Neural cell (in vitro differentiated cells): Measurements from ENCODE around the gene ADGRF5.
"Not testable (repeated sequence)": the region's sequence is repeated elsewhere in the genome, so short reads cannot be mapped to it uniquely, and the experiment has no call there.

ENCODE experiments used
- CTCF ChIP-seq: fragments of 450-650 bp; IDR thresholded peaks from 2 replicates; pipeline ENCODE4 v1.5.1; 2014; ENCODE audit warnings: antibody characterized with exemption, mild to moderate bottlenecking, moderate library complexity; ENCODE audit not compliant: poor library complexity, severe bottlenecking
- EP300 ChIP-seq: fragments of 450-650 bp; conservative IDR thresholded peaks from 2 replicates; pipeline ENCODE4 v1.6.1; 2014; ENCODE audit warnings: antibody characterized with exemption, mild to moderate bottlenecking, moderate library complexity; ENCODE audit not compliant: poor library complexity, severe bottlenecking
- EZH2 ChIP-seq: fragments of 200-600, 300-800 bp; shearing (Covaris generic), sonication (generic); IDR thresholded peaks from 2 replicates; pipeline ENCODE4 v1.6.1; 2014; ENCODE audit warnings: antibody characterized with exemption, low read length, borderline replicate concordance, mild to moderate bottlenecking; ENCODE audit not compliant: insufficient read depth, poor library complexity, severe bottlenecking
- MXI1 ChIP-seq: fragments of 450-650 bp; conservative IDR thresholded peaks from 2 replicates; pipeline ENCODE4 v1.6.1; 2014; ENCODE audit warnings: antibody characterized with exemption, mild to moderate bottlenecking; ENCODE audit not compliant: poor library complexity, severe bottlenecking
- POLR2AphosphoS5 ChIP-seq: IDR thresholded peaks from 2 replicates; pipeline ENCODE4 v1.6.1; 2012
- RAD21 ChIP-seq: fragments of 450-650 bp; conservative IDR thresholded peaks from 2 replicates; pipeline ENCODE4 v1.6.1; 2014; ENCODE audit warnings: antibody characterized with exemption, mild to moderate bottlenecking, moderate library complexity
- REST ChIP-seq: IDR thresholded peaks from 2 replicates; pipeline ENCODE4 v1.6.1; 2012; ENCODE audit warnings: borderline replicate concordance
- SMC3 ChIP-seq: fragments of 450-650 bp; conservative IDR thresholded peaks from 2 replicates; pipeline ENCODE4 v1.6.1; 2014; ENCODE audit warnings: antibody characterized with exemption, mild to moderate bottlenecking, moderate library complexity; ENCODE audit not compliant: poor library complexity
- TAF1 ChIP-seq: IDR thresholded peaks from 2 replicates; pipeline ENCODE4 v1.6.1; 2012; ENCODE audit warnings: low read depth

GRCh38 chr6:46834991-46835390 is 86.7 kb downstream of the ADGRF5 start:
- not testable (repeated sequence) for TF ChIP-seq CTCF, EZH2, RAD21, TAF1, REST, EP300, POLR2AphosphoS5, MXI1, SMC3
